Urothelium cell line (cell line): ENCODE measurements around the gene SHISA9.

ENCODE experiments used
- DNase-seq: peaks from one replicate; pipeline ENCODE4 v3.0.0; 2011; ENCODE audit warnings: low spot score, mixed read lengths
- FAIRE-seq: peaks from 2 replicates; lab custom pipeline; 2011; peaks lifted over from hg19 to GRCh38; lab: Jason Lieb, UNC

Gene SHISA9

GRCh38 chr16:13109171-13109570 is 207.8 kb downstream of the SHISA9 start:
- FAIRE-seq (peak; percentile 13), DNase-seq (no peak)

- peak; percentile 84 for DNase-seq
- peak; percentile 78 for FAIRE-seq
Observed at GRCh38 chr16:13110124-13110796, 208.9 kb downstream of the SHISA9 start.

- FAIRE-seq, result no peak
- DNase-seq, result no peak
Observed at GRCh38 chr16:13111747-13112146, 210.3 kb downstream of the SHISA9 start.

GRCh38 chr16:13113741-13114140 is 212.3 kb downstream of the SHISA9 start:
- no peak for FAIRE-seq

DNA sequence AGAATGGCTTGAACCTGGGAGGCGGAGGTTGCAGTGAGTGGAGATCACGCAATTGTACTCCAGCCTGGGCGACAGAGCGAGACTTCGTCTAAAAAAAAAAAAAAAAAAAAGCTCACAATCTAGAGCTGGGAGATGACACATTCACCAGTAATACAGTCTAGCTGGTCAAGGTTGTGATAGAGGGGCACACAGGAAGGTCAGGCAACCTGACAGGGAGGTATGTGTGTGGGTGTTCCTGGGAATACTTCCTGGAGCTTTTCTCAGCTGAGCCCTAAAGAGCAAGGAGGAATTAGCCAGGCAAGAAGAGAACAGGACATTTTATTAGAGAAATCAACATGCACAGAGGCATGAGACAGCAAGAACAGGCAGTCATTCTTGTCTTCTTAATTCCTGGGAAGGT is 216.7 kb downstream of the SHISA9 start:
- peak; percentile 35 for FAIRE-seq
- DNase-seq, result peak; percentile 21

More at GRCh38 chr16:13113741-13114140, 212.3 kb downstream of the SHISA9 start:
- DNase-seq, result no peak

DNA sequence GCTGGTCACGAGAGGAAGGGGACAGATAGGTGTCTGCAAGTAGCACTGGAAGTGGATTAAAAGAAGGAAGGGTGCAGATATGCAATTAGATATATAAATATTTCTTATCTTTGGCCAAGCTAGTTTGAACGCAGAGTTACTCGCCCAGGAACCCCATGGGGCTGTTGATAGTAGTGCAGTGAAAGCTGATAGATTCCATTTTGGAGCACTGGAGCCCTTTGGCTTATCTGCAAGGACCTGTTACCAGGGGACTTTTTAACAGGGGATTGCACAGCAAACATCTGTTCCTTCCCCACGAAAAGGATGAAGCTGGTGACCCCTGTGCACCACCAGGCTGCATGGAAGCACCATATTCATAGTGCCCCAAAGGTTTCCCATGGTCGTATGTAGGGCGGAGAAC is 218.7 kb downstream of the SHISA9 start:
- no peak for FAIRE-seq

GRCh38 chr16:13120557-13120956 is 219.2 kb downstream of the SHISA9 start:
- DNase-seq (no peak), FAIRE-seq (no peak)

More for the DNA sequence above, 218.7 kb downstream of the SHISA9 start:
- DNase-seq, result no peak

- FAIRE-seq, result no peak
Observed at GRCh38 chr16:13123991-13124390, 222.6 kb downstream of the SHISA9 start.

DNA sequence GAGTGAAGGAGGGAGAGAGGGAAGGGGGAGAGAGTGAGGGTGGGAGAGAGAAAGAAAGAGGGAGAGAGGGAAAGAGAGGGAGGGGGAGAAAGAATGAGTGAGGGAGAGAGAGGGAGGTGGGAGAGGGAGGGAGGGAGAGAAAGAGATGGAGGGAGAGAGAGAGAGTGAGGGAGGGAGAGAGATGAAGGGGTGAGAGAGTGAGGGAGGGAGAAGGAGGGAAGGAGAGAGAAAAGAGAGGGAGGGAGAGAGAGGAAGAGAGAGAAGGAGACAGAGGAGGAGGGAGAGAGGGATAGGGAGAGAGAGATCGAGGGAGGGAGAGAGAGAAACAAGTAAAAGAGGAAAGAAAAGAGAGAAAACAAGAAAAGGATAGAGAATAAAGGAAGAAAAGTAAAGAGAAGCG is 225.7 kb downstream of the SHISA9 start:
- FAIRE-seq, result no peak

More at GRCh38 chr16:13123991-13124390, 222.6 kb downstream of the SHISA9 start:
- DNase-seq, result no peak

DNA sequence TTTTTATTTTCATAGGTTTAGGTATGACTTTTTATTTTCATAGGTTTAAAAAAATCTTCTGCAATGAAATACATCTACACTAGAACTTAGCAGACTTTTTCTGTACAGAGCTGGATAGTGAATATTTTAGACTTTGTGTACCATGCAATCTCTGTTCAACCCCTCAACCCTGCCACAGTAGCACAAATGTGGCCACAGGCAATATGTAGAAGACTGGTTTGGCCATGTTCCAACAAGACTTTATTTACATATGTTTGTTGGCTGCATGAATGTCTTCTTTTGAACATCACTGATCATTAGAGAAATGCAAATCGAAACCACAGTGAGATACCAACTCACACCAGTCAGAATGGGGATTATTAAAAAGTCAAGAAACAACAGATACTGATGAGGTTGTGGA is 229.2 kb downstream of the SHISA9 start:
- no peak for DNase-seq
- FAIRE-seq, result no peak

More for the DNA sequence above, 225.7 kb downstream of the SHISA9 start:
- no peak for DNase-seq

DNA sequence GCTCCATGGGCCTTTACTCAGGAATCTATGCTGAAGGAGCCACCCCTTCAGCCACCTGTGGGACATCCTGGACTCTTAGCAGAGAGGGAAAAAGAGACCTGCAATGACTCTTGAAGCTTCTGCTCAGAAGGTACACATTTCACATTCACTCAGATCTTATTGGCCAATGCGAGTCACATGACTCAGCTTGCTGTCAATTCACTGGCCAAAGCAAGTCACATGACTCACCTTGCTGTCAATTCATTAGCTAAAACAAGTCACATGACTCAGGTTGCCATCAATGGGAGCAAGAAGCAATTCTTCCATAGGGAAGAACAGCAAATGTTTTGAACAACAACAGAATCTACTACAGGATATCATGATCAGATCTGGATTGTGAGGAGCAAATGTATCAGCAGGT is 233.4 kb downstream of the SHISA9 start:
- no peak for FAIRE-seq

DNA sequence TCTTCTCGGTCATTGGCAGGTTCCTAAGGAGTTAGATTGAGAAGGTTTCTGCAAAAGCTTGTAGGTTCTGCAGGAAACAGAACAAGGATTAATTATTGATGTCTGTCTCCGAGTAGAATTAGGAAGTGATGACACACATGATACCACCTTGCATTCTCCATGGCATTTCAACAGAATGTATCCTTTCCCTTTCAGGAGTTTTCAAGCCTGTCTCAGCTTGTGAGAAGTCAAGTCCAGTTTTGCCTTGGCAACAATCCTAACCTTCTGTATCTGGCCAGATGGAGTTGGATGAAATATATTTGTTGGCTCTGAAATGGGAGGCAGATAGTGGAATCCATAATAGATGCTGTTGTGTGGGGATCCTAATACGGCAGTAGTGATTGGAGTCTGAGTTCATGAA is 235.5 kb downstream of the SHISA9 start:
- FAIRE-seq (no peak), DNase-seq (no peak)

More for the DNA sequence above, 233.4 kb downstream of the SHISA9 start:
- DNase-seq, result no peak

DNA sequence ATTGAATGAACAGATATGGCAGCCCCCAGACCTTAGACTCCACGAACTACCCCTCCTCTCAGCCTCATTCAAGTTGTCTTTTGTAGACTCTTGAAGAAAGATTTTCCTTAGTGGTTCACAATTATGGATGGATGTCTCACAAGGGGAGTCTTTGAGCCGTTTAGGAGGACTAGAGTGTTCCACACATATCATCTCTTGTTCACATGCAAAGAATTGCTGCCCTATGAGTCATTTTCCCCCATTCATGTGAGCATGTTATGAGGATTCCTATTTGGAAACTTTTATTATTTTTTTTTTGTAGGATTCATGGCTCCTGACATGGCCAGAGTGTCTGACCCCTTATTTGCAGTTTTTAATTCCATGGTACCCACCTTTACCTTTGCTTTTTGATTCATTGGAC is 237.1 kb downstream of the SHISA9 start:
- DNase-seq (peak; percentile 36), FAIRE-seq (no peak)

- FAIRE-seq (no peak), DNase-seq (no peak)
Observed at GRCh38 chr16:13139661-13140241, 238.4 kb downstream of the SHISA9 start.

DNA sequence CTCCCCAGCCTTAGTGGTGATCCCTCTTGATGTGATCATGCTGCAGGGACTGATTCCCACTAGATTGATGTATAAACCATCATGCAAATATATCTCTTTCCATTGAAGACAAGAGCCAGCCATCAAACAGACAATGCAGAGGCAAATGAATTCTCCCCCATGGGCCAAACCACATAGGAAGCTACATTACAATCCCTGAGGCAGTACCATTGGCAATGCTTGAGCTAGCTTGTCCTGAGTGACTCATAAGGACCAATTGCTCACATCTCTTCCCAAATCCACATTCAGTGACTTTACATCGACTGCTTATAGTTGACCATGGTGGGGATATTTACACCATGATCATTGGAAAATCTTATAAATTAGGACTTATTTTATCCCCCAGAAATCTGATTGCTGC is 242.2 kb downstream of the SHISA9 start:
- DNase-seq, result no peak
- no peak for FAIRE-seq

- FAIRE-seq, result no peak
- DNase-seq, result no peak
Observed at GRCh38 chr16:13146829-13147228, 245.4 kb downstream of the SHISA9 start.

DNA sequence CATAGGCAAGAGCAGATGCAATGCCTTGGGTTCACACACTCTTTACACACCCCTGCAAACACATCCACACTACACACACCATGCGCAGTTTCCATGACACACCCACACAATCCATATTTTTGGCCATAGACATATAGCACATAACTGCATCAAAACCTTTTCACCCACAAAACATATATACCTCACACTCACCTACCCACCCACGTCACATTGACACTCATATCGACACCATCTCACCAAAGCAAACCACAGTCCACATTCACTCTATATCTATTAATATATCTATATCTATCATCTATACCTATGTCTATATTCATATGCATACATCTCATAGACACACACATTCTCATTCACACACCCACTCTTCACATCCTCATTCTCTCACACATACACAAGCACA is 246.9 kb downstream of the SHISA9 start:
- FAIRE-seq, result no peak
- DNase-seq, result no peak

DNA sequence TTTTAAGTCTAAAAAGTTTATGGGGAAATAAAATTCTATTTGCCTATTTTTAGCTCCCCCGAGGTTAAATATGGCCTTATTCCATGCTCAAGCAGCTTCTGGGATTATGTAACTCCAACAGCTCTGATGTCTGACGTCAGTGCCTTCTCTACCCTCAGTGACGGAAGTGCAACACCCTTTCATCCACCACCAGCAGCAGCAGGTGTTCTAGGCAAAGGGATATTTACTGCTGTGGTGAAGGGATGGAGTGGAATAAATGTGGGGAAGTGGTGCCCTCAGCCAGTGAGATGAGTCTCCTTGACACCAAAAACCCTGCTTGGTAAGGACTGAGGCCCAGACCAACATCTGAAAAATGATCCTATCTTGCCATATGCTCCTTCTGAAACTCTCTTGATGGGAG is 247.4 kb downstream of the SHISA9 start:
- DNase-seq (no peak), FAIRE-seq (no peak)

DNA sequence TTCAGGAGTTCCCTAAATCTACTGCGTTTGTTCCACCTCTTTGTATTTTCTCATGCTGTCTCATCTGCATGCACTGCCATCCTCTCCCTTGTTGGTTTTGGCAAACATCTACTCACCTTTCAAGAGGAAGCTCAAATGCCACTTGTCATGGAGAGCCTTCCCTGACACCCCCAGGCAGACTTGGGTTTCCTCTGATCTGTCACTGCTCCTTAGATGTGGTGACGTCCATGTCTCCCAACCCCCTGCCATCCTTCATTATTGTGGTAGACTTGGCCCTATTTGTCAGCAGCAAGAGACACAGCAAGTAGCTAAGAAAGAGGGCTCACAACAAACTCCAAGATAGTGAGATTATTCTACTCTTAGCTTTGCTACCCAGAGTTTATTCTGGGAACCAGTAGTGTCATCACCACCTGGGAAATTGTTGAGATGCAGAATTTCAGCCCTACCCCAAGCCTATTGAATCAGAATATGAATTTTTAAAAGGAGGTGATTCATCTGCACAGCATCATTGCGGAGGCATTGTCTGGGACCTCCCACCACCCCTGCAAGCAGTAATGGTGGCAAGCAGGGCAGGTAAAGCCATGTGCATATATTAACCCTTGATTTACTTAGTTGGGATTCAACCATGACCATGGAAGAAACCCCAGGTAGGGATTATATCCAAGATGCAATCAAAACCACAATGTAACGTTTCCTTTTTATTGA is 248.9 kb downstream of the SHISA9 start:
- FAIRE-seq (peak; percentile 23), DNase-seq (no peak)

DNA sequence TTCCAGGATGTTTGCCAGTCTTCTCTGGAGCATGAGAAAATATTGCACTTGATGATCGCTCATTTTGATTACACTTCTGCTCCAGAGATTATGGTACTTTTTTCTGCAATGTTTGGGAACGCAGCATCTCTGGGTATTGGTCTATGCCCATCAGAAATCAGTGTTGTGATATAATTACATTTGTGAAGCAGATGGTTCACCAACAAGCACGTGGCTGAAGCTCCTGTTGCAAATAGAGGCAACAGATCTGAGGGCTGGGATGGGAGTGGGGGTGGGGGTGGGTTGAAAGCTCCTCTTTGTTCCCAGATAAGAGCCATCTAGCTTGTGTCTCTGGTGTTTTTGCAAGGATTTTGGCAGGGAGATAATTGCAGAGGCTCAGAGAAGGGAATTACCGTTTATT is 252.3 kb downstream of the SHISA9 start:
- no peak for FAIRE-seq
- no peak for DNase-seq

GRCh38 chr16:13154799-13155198 is 253.4 kb downstream of the SHISA9 start:
- DNase-seq, result no peak
- no peak for FAIRE-seq

- peak; percentile 56 for FAIRE-seq
- no peak for DNase-seq
Observed at GRCh38 chr16:13155377-13155776, 254.0 kb downstream of the SHISA9 start.
